KG1 (cell line): ENCODE results near the gene HMGXB4.

Source experiments
- DNase-seq: peaks from one replicate; lab custom pipeline; 2025; lab: John Stamatoyannopoulos, UW

HMGXB4 gene

DNA sequence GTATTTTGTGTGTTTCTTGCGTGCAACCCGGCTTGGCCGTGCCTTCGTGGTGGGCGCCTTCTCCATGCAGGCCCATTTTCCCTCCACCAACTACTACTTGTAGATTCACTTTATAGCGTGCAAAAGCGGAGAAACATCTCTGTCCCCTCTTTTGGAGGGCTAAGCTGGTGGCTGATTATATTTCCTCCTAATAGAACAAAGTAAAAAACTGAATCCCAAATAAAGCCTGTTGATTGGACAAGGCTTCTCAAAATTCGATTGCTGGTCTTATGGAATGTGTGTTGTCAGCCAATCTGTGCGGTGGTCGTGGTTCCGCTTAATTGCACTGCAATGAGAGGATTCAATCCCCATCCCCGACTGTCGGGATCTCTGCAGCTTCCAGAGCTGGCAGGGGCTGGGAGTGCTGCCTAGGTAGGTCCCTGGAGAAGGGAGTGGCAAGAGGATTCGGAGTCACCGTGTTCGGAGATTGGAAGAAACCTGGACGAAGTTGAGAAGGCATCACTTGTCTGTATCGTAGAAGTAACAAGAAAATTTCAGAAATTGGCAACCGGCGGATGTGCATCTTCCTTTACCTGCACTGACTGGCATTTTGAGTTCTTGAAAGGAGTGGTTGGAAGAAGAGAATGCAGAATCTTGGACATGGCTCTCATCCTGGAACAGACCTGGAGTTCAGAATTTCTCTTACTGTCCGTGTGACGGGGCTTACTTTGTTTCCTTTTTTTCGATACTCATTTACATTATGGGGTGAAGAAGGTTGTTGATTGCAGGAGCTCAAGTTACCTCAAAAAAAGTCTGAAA is 1.1 kb downstream of the HMGXB4 start:
- no peak for DNase-seq

DNA sequence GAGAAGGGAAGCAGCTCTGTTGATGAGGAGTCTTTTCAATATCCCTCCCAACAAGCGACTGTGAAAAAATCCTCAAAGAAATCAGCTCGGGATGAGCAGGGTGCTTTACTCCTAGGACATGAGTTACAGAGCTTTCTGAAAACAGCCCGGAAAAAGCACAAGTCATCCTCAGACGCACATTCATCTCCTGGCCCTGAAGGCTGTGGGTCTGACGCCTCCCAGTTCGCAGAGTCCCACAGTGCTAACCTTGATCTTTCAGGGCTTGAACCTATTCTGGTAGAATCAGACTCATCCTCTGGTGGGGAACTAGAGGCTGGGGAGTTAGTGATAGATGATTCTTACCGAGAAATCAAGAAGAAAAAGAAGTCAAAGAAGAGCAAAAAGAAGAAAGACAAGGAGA is 7.7 kb downstream of the HMGXB4 start:
- no peak for DNase-seq

DNA sequence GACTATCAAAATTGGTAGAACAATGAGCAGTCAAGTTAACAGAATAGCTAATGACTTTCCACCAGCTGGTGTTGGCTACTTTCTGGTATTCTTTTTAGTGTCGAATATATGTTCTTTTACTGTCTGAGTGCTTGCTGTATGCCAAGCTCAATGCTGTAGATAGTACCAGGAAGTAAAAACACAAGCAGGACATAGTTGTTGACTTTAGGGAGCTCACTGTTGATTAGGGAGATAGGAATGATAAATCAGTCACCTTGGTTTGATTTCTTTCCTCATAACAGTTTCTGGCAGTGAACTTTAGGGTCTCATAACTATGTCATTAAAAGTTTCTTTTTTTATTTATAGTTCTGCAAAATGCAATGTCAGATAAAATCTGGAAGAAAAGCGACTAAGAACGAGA is 9.0 kb downstream of the HMGXB4 start:
- no peak for DNase-seq

- DNase-seq, result no peak
Observed at GRCh38 chr22:35269630-35270029, 12.3 kb downstream of the HMGXB4 start.

- DNase-seq, result no peak
Observed at GRCh38 chr22:35274154-35274871, 17.0 kb downstream of the HMGXB4 start.

- no peak for DNase-seq
Observed at GRCh38 chr22:35275580-35275979, 18.3 kb downstream of the HMGXB4 start.

DNA sequence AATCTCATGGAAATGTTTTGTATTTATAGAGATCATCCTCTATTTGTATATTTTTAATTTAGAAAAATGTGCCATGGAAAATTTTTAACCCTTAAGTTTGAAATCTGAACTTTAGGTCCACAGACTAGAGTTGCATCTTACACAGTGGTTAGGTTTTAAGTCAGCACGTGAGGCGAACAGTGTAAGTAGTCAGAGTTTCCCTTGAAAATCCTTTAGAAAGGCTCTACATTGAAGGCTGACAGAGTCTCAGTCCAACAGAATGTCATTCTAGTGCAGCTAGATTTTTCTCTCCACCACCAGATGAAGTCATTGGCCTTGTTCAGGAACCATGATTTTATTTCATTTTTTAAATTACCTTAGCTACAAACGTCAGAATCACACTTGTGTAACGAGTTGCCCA is 18.7 kb downstream of the HMGXB4 start:
- DNase-seq, result no peak

- no peak for DNase-seq
Observed at GRCh38 chr22:35288116-35288515, 30.8 kb downstream of the HMGXB4 start.

- DNase-seq, result no peak
Observed at GRCh38 chr22:35292786-35293185, 35.5 kb downstream of the HMGXB4 start.

DNA sequence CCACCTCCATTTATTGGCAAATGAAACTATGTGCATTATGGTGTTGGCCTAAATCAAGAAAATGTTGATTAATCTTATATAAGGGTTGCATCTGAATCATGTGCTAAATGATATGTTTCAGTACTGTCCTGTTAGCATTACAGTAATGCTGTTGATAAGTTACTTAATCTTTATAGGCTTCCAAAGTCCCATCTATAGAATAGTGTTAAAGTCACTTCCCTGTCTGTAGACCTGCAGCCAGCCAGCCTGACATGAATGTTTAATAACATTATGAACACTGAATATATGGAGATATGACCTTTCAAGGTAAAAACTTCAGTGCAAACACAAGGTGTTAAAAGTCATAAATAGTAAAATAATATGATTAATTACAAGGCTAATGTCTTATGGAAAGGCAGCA is 38.8 kb downstream of the HMGXB4 start:
- no peak for DNase-seq

- no peak for DNase-seq
Observed at GRCh38 chr22:35299217-35299672, 42.0 kb downstream of the HMGXB4 start.

DNA sequence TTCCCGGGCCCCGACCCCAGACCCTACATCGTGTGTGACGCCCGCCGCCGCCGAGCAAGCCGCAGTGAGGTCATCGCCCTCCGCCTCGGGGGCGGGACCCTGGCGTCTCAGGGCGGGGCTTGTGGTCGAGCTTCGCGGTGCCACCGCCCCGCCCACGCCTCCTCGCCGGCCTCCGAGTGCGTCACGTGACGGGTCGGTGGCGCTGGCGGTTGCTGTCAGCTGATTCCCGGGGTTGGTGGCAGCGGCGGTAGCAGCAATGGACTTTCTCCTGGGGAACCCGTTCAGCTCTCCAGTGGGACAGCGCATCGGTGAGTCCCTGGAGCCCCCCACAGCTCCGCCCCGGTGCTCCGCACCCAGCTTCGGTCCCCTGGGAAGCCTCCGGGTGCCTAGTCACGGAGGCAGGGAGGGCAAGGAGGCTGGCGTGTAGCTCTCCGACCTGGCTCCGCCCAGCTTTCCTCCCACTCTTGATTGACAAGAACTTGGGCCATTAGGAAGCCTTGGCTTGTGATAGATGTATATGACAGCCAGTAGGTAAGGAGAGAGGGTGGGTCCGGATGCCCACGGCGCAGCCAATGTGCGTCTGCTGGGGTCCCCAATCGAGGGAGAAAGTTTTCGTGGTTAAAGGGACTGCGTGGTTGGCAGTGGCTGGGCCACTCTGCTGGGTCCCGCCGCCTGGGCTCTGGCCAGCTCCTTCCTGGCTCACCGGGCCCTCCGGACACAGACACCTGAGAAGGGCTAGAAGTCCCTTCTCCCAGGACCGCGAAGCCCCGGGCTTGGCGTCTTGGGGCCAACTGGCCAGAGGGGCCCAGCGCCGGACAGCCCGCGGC is 42.6 kb downstream of the HMGXB4 start, which contains the start of gene TOM1:
Gene TOM1, plus strand, starts transcription at position 222 of the 827 bp plus-strand sequence. Its CDS starts 35 bp downstream, at position 257.
- DNase-seq, result peak; percentile 98

- no peak for DNase-seq
Observed at GRCh38 chr22:35301372-35301874, 44.1 kb downstream of the HMGXB4 start.

DNA sequence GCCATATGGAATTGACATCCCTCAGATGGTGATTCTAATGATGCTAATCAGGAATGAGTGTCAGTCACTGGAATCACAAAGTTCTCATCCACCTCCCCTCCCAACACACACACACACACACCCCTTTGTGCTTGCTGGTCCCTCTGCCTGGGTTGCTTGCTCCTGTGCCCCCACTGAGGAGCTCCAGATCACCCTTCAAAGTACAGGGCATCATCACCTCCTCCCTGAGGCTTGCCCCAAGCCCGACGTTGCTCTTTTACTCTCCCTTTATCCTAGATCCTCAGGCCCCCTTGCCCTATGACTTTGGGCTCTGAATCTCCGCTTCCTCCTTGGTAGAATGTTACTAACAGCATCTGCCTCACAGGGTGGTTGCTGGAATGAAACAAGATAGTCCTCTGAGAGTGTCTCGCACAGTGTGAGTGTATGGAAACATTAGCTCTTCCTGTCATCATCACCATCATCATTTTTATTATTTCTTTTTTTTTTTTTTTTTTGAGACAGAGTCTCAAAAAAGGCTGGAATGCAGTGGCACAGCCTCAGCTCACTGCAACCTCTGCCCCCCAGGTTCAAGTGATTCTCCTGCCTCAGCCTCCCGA is 45.8 kb downstream of the HMGXB4 start:
- DNase-seq, result no peak

DNA sequence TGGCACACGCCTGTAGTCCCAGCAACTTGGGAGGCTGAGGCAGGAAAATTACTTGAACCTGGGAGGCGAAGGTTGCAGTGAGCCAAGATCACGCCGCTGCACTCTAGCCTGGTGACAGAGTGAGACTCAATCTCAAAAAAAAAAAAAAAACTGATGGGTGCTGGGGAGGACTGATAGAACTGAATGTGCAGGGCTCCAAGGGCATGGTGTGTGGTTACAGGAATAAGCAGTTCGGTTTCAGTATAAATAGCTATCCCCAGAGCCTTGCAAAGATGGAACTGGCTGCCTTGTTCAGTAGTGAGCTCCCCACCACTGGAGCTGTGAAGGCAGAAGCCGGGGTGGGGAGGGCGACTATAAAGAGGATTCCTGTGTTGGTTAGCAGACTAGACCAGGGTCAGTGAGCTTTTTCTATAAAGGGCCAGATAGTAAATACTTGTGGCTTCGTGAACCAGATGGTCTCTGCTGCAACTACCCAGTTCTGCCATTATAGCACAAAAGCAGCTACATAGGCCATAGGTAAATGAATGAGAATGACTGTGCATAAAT is 48.3 kb downstream of the HMGXB4 start:
- DNase-seq, result no peak

DNA sequence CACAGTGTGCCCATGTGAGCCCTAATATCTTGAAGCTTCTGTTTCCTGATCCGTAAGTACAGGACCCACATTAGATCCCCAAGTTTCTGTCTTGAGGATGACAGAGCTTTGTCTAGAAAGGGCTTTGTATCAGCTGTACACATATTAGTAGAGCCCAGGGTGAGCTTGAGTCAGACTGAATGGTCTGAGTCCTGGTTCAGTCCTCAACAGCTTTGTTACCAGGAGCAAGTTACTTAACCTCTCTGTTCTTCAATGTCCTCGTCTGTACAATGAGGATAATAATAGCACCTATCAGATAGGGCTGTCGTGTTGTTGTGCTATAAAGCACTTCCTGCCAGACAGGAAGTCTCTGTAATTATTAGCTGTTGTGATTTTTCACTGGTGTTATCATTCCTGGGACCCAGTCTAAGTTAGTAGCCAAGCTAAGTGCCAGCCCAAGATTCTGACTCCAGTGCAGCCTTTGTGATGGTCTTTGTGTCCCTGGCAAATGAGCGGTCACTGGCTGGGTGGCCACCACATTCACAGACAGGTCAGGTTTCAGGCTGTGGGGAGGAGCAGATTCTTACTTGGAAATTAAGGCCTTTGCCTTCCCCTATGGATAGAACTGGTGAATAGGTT is 49.2 kb downstream of the HMGXB4 start:
- no peak for DNase-seq

DNA sequence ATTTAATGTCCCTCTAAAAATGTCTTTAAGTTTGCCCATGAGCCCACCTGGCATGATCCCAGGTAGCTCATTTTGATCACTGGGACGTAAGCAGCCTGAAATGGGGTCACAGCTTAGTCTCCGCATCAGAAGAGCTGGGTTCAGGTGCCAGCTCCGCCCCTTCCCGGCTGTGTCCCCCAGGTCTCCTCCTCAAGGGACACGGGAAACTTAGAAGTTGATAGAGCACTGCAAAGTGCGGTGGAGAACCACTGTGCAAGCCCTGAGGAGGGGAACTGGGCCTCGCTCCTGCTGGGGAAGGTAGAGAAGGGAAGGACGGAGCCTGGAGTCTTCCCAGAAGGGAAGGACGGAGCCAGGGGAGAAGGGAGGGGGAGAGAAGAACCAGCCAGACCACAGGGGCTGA is 50.1 kb downstream of the HMGXB4 start:
- no peak for DNase-seq

- DNase-seq, result no peak
Observed at GRCh38 chr22:35307892-35308291, 50.6 kb downstream of the HMGXB4 start.

- no peak for DNase-seq
Observed at GRCh38 chr22:35308480-35309021, 51.3 kb downstream of the HMGXB4 start.
